GM11168 (cell line): ENCODE measurements around the gene FBLN1.
"Not testable (repeated sequence)": the region's sequence is repeated elsewhere in the genome, so short reads cannot be mapped to it uniquely, and the experiment has no call there.

Experiments
- in situ Hi-C: fragments of 300-500 bp; cut with MboI; formaldehyde crosslinking; loops from one replicate; pipeline ENCODE4 v1.12.0; 2022; ENCODE audit warnings: low sequenced_read_pairs; ENCODE audit not compliant: unreplicated experiment

The FBLN1 gene

GRCh38 chr22:45541382-45541979 is 38.8 kb downstream of the FBLN1 start:
- in situ Hi-C loops: no loop called here

- in situ Hi-C loops: no loop called here
These were observed 39.4 kb downstream of the FBLN1 start for GRCh38 chr22:45542001-45542520.

GRCh38 chr22:45542736-45543135 is 40.1 kb downstream of the FBLN1 start:
- in situ Hi-C loops: not testable (repeated sequence)

GRCh38 chr22:45543243-45543642 is 40.6 kb downstream of the FBLN1 start:
- in situ Hi-C loops: no loop called here

GRCh38 chr22:45544588-45545170 is 42.0 kb downstream of the FBLN1 start:
- in situ Hi-C loops: no loop called here

GRCh38 chr22:45546333-45547015 is 43.8 kb downstream of the FBLN1 start:
- in situ Hi-C loops: no loop called here

GRCh38 chr22:45547016-45547345 is 44.3 kb downstream of the FBLN1 start:
- in situ Hi-C loops: no loop called here

GRCh38 chr22:45547731-45548130 is 45.0 kb downstream of the FBLN1 start:
- in situ Hi-C loops: no loop called here

- in situ Hi-C loops: no loop called here
These were observed 45.7 kb downstream of the FBLN1 start for GRCh38 chr22:45548247-45548840.

GRCh38 chr22:45548991-45549761 is 46.5 kb downstream of the FBLN1 start:
- in situ Hi-C loops: no loop called here

GRCh38 chr22:45549762-45550378 is 47.2 kb downstream of the FBLN1 start:
- in situ Hi-C loops: no loop called here

- in situ Hi-C loops: no loop called here
These were observed 47.7 kb downstream of the FBLN1 start for GRCh38 chr22:45550416-45550815.

- in situ Hi-C loops: no loop called here
These were observed 48.2 kb downstream of the FBLN1 start for GRCh38 chr22:45550891-45551290.

- in situ Hi-C loops: no loop called here
These were observed 48.8 kb downstream of the FBLN1 start for GRCh38 chr22:45551310-45552016.

- in situ Hi-C loops: no loop called here
These were observed 49.3 kb downstream of the FBLN1 start for GRCh38 chr22:45552017-45552411.

- in situ Hi-C loops: no loop called here
These were observed 50.1 kb downstream of the FBLN1 start for GRCh38 chr22:45552580-45553350.

- in situ Hi-C loops: no loop called here
These were observed 50.8 kb downstream of the FBLN1 start for GRCh38 chr22:45553351-45554039.

- in situ Hi-C loops: no loop called here
These were observed 51.3 kb downstream of the FBLN1 start for GRCh38 chr22:45554040-45554406.
